ENCODE data around the gene LTBP1. TPM values are rescaled to one million over a fixed set of nuclear protein-coding genes. Genes with fewer than 3 reads are reported as not detected.

Gene LTBP1
- total RNA-seq, 1 experiment from 2014 or later, result 13.9 TPM

- DNase-seq, result no peak
- intact Hi-C loops (cut with micrococcal nuclease; ENCODE audit: unreplicated experiment), result no loop called here
- CTCF ChIA-PET, result interaction anchor here (0.5 kb wide), 1 partner anchor 375 kb away, joined by 3 read pairs; no protein-coding TSS in a partner anchor
- Mint-ChIP-seq H3K27me3 (ENCODE audit: unreplicated experiment) (no peaks in the 10 kb centered on the region), H3K4me1 (ENCODE audit: low read depth, unreplicated experiment) (peaks cover 18% of the 10 kb centered on the region), H3K27ac (ENCODE audit: unreplicated experiment) (no peak overlapping the region), H3K4me3 (ENCODE audit: low read depth, unreplicated experiment) (no peak overlapping the region), H3K36me3 (ENCODE audit: insufficient read depth, unreplicated experiment) (no peaks in the 10 kb centered on the region), H3K9me3 (ENCODE audit: low read depth, unreplicated experiment) (no peaks in the 10 kb centered on the region)
- TF ChIP-seq CTCF (IDR thresholded peaks at IDR 0.05; ENCODE audit: unreplicated experiment), result no peak
- no TSS peak for BruUV-seq (replicated peaks)
Measured at GRCh38 chr2:33020883-33021282, 74.1 kb downstream of the LTBP1 start.

- CTCF ChIA-PET, result interaction anchor here (0.7 kb wide), 1 partner anchor 469 kb away, joined by 3 read pairs; no protein-coding TSS in a partner anchor
- H3K27me3 Mint-ChIP-seq (ENCODE audit: unreplicated experiment), result no peaks in the 10 kb centered on the region
- no peaks in the 10 kb centered on the region for H3K36me3 Mint-ChIP-seq (ENCODE audit: insufficient read depth, unreplicated experiment)
- DNase-seq, result no peak
- H3K4me1 Mint-ChIP-seq (ENCODE audit: low read depth, unreplicated experiment), result peaks cover 14% of the 10 kb centered on the region
- no peak overlapping the region for H3K4me3 Mint-ChIP-seq (ENCODE audit: low read depth, unreplicated experiment)
- H3K9me3 Mint-ChIP-seq (ENCODE audit: low read depth, unreplicated experiment), result no peaks in the 10 kb centered on the region
- intact Hi-C loops (cut with micrococcal nuclease; ENCODE audit: unreplicated experiment), result no loop called here
- BruUV-seq (replicated peaks), result no TSS peak
- no peak overlapping the region for H3K27ac Mint-ChIP-seq (ENCODE audit: unreplicated experiment)
- TF ChIP-seq CTCF (IDR thresholded peaks at IDR 0.05; ENCODE audit: unreplicated experiment), result no peak
Measured at GRCh38 chr2:33021542-33022227, 74.9 kb downstream of the LTBP1 start.

GRCh38 chr2:33022395-33022985 is 75.7 kb downstream of the LTBP1 start:
- Mint-ChIP-seq H3K36me3 (ENCODE audit: insufficient read depth, unreplicated experiment) (no peaks in the 10 kb centered on the region), H3K4me3 (ENCODE audit: low read depth, unreplicated experiment) (no peak overlapping the region), H3K27ac (ENCODE audit: unreplicated experiment) (no peak overlapping the region), H3K9me3 (ENCODE audit: low read depth, unreplicated experiment) (no peaks in the 10 kb centered on the region), H3K4me1 (ENCODE audit: low read depth, unreplicated experiment) (peaks cover 14% of the 10 kb centered on the region), H3K27me3 (ENCODE audit: unreplicated experiment) (no peaks in the 10 kb centered on the region)
- BruUV-seq (replicated peaks), result no TSS peak
- CTCF ChIA-PET, result no interaction called here
- no peak for TF ChIP-seq CTCF (IDR thresholded peaks at IDR 0.05; ENCODE audit: unreplicated experiment)
- DNase-seq, result no peak
- intact Hi-C loops (cut with micrococcal nuclease; ENCODE audit: unreplicated experiment), result no loop called here

- no TSS peak for BruUV-seq (replicated peaks)
- DNase-seq, result peak; percentile 12
- H3K36me3 Mint-ChIP-seq (ENCODE audit: insufficient read depth, unreplicated experiment), result no peaks in the 10 kb centered on the region
- no peaks in the 10 kb centered on the region for H3K9me3 Mint-ChIP-seq (ENCODE audit: low read depth, unreplicated experiment)
- no peak for TF ChIP-seq CTCF (IDR thresholded peaks at IDR 0.05; ENCODE audit: unreplicated experiment)
- no peak overlapping the region for H3K4me3 Mint-ChIP-seq (ENCODE audit: low read depth, unreplicated experiment)
- no peak overlapping the region for H3K27ac Mint-ChIP-seq (ENCODE audit: unreplicated experiment)
- intact Hi-C loops (cut with micrococcal nuclease; ENCODE audit: unreplicated experiment), result no loop called here
- H3K27me3 Mint-ChIP-seq (ENCODE audit: unreplicated experiment), result no peaks in the 10 kb centered on the region
- H3K4me1 Mint-ChIP-seq (ENCODE audit: low read depth, unreplicated experiment), result peaks cover 14% of the 10 kb centered on the region
- CTCF ChIA-PET, result interaction anchor here (0.6 kb wide), 2 partner anchors 9 to 13 kb away, joined by 3 to 6 read pairs; no protein-coding TSS in a partner anchor
Measured at GRCh38 chr2:33022989-33023727, 76.4 kb downstream of the LTBP1 start.

Measured in Calu3 (cell line).